HG03469 (cell line): ENCODE data around the gene ROPN1B.

Source experiments
- ATAC-seq: cut with Tn5 transposase; IDR thresholded peaks from one replicate; pipeline ENCODE4 v1.9.1; 2021; ENCODE audit warnings: mild to moderate bottlenecking, moderate library complexity, moderate number of reproducible peaks; ENCODE audit not compliant: unreplicated experiment

The ROPN1B gene

DNA sequence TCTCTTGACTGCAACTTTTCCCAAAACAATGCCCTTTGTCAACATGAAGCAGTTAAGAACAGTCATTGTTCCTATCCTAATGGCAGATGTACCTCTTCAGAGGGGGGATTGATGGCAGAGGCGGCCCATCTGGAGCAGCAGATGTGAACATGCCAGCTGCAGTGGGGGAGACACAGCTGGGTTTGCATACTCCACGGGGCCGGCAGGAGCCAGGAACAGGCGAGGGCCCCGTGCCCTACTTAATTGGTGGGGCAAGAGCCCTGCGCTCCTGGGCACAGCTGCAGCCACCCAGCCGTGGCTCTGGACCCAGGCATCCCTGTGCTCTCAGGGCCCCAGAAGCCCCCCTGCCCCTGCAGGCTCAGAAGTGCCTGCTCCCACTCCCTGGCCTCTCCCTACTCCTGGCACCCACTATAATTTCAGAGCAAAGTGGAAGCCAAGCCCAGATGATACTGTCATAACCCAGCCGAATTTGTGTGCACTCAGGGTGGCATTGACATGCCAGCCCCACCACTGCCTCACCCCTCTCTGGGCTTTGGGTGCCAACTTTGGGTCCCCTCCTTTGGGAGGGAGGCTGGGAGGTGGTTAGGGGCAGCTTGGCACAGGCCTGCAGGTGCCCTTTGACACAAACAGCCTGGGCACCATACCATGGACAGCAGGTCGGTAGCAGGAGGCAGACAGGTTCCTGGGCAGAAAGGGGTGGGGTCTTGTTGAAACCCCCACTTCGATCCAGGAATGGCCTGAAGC is 34.6 kb downstream of the ROPN1B start:
- ATAC-seq = no peak

DNA sequence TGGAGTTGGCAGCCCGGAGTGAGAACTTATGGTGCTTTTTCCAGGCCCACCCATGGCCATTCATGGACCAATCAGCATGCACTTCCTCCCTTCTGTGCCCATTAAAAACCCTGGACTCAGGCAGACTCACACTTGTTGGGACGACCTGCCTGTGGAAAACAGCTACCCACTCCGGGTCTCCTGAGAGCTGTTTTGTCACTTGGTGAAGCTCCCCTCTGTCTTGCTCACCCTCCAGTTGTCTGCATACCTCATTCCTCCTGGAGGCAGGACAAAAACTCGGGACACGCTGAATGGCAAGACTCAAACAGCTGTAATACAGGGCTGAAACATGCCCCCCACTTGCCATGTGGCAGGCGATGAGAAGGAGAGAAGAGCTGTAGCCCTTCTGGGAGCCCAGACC is 35.2 kb downstream of the ROPN1B start:
- ATAC-seq = no peak

DNA sequence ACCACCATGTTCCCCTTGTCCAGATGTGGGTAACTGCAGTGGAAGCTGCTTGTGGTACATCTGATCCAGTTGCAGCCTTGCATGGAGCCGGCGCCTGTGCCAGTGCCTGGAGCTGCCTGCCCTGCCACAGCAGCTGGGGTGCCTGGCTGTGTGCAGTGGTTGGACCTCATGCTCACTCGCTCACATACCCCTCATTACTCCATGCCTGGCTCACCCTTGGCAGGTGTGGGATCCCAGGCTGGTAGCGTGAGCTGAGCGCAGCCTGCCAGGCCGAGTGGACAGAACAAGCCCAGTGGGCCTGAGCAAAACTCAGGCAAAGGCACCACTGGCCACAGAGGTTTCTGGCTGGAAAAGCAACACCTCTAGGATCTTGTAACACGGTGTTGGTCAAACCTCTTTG is 35.7 kb downstream of the ROPN1B start:
- no peak for ATAC-seq

DNA sequence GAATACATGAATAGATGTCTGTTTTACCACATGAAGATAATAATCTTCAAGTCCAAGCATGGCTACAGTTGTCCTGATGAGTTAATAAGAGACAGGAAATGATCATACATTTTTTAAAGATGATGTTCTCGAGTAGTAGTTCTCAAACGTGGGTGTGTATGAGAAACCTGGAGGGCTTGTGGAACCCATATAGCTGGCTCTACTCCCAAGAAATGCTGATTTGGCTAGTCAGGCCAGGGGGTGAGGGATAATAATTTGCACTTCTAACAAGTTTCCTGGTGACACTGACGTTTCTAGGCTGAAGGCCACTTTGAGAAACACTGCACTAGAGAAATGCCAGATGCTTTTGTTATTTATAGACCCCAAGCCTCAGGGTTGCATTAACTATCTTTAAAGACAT is 37.0 kb downstream of the ROPN1B start:
- no peak for ATAC-seq

DNA sequence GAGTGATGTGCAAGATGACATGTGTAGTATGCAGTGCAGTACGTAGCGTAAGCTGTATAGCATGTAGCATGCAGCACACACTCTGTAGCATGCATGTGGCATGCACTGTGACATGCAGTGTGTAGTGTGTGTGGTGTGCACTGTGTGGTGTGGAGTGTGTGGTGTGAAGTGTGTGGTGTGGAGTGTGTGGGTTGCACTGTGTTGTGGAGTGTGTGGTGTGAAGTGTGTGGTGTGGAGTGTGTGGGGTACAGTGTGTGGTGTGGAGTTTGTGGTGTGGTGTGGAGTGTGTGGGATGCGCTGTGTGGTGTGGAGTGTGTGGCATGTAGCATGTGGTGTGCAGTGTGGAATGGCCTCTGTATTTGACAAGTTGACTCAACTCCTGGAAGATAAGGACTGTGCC is 39.2 kb downstream of the ROPN1B start:
- no peak for ATAC-seq

DNA sequence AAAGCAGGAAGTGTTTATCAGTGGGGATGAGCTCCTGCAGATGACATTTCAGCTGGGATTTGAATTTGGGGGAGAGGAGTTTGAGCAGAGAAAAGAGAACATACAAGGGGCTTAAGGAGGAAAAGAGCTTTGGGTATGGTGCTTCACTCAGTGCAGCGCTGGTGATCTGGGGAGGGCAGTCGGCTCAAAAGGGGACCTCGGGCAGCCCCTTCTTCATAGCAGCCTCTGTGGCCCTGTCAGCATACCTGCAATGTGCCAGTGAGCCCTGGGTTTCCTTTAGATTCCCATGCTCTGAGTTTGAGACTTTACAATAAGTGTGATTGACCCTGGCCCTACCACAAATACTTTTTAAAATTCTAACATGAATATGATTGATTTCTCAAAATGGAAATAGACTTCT is 40.2 kb downstream of the ROPN1B start:
- no peak for ATAC-seq

DNA sequence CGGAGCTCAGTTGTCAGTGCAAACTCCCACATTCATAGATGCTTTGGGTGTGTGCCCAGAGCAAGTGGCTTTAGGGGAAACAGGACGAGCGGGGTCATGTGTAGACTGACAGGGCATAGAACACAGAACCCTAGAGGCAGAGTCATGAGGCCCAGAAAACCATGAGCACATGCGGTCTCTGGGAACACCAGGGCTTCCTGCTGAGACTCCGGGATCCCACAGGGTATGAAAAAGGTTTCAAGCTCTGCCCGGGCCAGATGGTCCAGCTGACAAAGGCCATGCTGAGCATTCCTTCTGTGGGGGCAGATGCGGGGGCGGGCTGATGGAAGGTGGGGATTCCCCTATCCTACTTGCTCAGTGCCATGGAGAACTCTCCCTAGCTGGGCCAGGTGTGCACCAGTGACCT is 44.8 kb downstream of the ROPN1B start:
- ATAC-seq = no peak

DNA sequence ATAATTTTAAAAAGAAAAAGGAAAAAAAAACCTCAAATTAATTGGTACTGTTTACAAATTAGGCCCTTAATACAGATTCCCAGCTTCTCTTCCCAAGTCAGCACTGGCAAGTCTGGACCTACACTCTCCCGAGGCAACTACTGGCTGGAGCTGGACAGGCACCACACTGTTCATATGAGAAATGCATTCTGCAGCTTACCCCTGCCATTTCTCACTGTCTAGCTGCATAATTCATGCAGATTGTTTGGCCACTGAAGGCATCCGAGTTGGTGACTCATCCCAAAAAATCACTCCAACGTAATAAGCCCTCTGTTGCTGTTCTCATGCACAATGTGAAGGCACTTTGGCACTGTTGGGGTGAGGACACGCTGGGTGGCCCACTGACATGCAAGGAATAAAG is 45.3 kb downstream of the ROPN1B start:
- ATAC-seq = no peak

DNA sequence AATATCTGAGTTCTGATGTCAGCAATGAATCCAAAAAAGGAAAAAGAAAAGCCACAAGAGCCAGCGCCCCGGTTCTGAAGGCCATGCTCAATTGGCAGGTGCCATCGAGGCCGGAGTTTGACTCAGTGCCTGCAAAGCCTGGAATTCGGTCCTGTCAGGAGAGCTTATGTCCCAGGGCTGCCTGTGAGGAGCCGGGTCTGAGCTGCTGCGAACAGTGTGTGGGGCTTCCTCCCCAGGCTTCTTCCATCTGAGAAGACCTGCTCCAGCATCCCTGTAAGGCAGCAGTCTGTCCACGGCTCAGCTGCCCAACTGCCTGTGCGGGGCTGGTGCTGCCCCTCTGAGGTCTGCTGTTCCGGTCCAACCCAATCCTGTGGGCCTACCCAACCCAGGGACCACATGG is 46.1 kb downstream of the ROPN1B start:
- no peak for ATAC-seq

DNA sequence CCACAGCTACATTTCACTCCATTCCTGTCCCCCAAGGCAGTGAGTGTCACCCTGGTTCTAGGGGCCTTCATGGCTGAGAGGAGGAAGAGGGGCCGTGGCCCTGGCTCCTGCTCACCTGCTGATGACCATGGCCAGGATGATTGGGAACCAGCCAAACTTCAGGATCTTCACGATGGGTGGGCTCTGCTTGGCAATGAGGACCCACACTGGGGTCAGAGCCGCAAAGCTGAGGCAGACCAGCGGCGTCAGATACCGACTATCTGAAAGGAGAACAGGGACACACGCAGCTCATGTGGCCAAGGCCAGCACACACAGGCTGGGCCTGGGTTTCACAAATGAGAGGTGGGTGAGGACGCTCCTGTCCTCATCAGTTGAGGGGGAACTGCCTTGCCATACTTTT is 47.6 kb downstream of the ROPN1B start:
- ATAC-seq = no peak

DNA sequence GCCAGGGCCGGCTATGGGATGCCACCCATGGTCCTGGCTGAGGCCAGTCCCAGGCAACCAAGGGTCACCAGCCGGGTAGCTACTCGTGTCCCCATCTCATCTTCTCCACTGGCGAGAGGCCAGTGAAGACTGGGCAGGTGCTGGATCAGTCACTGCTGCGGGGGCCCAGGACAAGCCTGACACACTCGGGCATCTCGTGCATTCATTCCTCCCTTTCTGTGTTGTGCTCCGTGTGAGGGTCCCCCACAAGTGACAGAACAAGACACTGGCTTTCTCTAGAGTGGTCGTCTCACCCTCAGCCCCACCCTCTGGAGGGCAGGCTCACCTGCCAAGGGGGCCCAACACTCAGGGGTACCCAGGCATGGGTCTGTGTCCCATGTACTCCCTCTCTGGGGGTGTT is 48.4 kb downstream of the ROPN1B start:
- ATAC-seq = no peak

DNA sequence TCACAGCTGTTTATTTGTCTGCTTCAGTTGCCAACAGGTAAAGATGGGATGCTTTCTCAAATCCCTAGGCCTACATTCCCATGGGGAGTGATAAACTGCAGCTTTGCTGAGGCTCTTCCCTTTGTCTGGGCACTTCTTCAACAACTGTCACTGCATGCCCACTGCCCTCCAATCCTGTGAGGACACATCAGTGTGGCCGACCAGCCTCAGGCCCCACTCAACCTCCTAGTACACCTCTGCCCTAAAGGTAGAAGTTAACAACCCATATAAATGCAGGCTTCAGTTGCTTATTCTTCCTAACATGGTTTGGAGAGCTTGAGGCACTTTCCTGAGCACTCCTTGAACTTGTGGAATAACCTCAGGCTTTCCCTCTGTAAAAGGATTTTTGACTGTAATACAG is 49.6 kb downstream of the ROPN1B start:
- ATAC-seq = no peak

DNA sequence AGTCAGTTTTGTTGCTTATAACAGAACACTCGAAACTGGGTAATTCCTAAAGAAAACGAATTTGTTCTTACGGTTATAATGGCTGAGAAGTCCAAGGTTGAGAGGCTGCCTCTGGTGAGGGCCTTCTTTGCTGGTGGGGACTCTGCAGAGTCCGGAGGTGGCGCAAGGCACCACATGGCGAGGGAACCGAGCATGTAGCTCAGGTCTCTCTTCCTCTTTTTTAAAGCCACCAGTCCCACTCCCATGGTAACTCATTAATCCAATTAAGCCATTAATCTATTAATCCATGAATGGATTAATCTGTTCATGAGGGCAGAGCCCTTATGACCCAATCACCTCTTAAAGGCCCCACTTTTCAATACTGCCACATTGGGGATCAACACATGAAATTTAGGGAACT is 50.0 kb downstream of the ROPN1B start:
- ATAC-seq = no peak

DNA sequence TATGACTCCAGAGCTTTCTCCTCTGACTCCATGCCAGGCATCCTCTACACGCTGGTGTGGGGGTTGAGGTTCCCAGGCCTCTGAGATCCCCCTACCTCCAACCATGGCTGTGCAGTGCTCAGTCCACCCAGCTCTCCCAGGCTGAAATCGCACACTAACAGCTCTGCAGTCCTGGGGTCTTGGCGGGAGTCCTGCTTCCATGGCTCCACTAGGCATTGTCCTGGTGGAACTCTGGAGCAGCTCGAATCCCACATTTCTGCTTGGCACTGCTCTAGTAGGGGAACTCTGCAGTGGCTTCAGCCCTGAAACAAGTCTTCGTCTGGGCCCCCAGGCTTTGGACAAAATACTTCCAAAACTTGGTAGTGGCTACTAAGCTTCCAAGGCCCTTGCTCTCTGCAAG is 50.7 kb downstream of the ROPN1B start:
- no peak for ATAC-seq

DNA sequence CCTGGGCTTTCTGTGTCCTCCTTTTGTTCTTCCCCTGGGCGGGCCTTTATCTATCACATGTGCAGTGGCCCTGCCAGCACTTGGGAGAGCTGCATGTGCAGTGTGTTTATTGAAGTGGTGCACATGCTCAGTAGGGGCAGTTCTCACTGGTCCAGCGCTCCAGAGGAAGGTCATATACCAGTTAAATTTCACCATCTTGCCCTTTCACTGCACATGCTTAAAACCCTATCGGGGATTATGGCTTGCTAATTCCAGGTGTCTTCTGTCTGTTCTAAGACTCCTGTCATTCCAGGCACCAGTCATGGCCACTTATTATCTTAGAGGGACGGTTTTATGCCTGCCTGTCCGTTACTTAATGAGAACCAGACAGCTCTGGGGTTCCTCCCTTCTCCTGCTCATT is 52.2 kb downstream of the ROPN1B start:
- ATAC-seq = no peak

DNA sequence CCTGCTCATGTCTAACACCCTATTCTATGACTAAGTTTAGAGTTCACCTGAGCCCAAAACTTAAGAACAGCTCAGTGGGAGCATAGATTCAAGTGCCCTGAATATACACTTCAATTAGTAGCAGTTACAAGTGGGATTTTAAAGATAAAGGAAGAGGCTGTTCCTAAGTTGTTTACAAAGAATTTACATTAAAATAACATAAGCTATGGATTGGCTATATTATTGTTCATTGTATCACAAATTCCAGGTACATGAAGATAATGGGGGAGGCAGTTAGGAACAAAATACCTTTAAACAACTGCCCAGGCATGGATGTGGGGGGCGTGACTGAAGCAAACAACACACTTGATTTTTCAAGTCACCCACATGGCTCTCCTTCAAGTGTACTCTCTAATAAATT is 52.7 kb downstream of the ROPN1B start:
- ATAC-seq = no peak

DNA sequence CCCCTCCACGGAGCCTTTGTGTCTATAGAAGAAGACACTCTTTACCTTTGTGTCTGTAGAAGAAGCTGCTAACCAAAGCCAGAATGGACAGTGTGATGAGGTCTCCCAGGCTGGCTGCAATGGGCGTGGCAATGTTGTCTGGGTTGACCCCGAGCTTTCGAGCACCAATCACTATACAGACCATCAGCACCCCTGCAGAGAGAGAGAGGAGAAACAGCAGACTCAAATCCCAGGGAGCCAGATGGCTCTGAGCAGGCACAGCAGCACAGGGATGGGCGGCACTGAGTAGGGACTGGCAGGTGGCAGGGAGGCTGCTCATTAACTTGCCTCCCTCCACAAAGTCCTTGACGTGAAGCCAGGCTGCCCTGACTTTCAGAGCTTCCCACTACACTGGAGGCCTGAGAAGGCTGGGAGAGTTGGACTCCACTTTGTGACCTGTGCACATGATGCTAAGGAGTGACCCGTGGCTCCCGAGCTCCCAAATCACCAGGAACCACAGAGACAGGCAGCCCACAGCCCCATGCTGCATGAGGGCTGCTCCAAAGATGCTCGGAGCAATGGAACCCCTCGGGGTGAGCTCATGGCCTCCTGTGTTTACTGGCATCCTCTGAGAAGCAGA is 53.9 kb downstream of the ROPN1B start:
- ATAC-seq = no peak

DNA sequence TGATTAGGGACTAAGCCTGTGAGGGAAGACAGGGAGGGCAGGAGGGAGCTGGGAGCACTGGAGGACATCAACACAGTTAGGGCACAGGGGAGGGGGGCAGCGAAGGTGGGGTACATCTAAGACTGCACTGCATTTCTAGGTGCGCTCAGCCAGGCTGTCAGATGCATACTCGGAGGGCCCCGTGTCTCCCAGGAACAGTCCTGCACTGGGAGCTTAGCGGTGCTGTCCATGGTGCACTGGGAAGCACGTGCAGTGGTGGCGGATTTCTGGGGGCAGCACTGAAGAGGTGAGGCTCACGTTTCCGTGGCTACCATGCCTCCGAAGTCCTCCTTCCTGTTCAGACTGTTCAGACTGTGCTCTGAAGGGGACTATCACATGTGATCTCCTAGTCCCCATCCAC is 54.4 kb downstream of the ROPN1B start:
- no peak for ATAC-seq

DNA sequence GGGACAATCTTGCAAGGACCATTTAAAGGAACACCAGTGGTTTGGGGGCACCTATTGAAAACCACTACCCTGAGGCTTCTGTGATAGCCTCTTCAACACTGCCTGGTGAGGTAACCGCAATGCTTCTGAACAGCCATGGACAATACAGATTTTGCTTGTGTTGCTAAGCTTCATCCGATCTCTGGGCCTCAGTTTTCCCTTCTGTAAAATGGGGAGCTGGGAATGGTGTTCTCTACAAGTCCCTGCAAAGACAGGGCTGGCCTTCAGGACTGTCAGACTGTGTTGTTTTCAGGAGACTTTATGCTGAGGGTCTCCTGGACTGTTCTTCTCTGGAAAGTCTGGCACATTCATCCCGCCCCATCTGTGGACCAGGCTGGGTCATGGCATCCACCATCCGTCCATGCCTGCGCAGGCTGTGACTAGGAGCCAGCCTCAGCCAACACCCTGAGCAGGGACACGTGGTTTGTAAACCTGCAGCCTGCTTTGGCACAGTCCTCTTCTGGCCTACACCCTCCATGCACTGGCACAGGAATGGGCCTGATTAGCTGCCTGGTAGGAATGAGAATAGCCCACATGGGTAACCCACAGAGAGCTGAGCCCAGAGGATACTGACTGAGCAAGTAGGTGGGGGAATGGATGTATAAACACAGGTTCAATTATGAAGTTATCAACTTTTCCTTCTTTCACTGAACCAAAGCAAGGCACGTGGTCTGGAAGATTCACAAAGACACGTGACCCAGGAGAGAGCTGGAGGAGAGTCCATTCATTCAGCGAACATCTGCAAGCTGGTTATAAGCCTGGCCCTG is 55.3 kb downstream of the ROPN1B start:
- ATAC-seq = no peak

DNA sequence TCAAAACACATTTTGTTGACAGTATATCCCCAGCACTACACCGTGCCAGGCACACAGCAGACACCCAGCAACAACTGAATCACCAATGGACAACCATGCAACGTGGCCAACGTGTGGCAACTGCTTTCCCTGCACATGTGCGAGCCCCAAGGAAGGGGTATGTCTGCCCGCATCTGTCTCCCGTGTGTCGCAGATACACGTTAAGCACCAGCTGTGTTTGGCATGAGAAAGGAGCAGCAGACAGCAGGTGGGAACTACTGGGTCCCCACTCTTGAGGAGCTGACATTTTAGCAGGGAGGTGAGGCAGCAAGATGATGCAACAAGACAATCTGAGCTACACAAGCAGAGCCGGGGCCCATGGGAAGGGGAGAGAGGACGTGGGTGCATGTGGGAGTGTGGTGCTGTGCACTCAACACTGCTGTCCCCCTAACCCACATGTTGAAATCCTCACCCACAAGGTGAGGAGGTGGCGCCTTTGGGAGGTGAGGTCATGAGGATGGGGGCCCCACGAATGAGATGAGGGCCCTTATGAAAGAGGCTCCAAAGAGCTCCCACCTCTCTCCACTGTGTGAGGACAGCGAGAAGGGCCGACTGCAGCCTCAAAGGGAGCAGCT is 56.2 kb downstream of the ROPN1B start:
- ATAC-seq = no peak

DNA sequence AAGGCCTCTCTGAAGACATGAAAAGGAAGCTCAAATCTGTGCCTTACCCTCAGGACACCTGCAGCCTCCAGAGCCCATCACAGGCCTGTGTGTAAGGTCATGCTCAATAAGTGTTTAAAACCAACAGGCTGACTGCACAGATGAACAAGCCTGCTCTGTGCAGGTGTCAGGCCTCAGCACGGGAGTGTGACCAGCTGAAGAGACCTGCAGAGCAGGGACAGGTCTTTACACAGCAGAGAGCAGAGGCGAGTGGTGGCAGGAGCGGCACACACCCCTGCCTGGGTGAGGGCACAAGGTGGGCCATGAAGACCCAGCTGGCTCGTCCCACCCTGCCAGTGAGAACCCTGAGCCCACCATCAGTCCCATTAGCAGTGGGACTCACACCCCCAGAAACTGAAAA is 56.9 kb downstream of the ROPN1B start:
- ATAC-seq = no peak

DNA sequence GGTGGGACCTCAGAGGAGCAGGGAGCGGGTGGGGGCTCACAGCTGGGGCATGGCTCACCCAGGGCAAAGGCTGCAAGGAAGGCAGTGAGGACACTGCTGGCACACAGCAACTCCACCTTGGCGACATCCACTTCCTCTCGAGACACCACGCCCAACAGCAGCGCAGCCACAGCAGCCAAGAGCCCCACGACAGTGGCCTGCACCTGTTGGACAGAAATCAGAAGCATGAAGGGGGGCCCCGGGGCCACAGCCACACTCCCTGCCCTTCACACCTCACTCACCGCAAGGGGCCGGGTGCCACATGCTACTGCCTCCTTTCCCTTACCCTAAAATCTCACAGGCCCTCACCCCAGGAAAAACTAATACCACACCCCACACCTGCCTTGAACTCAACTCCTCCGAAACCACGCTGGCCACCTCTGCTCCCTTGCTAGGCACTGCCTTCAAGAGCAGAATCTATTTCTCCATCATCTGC is 57.3 kb downstream of the ROPN1B start:
- no peak for ATAC-seq
